Middle frontal gyrus (tissue), 1 donor: Measurements from ENCODE around the gene SNTB2.
A peak's percentile ranks its signal among the peaks of the same experiment; 100 is the strongest.
"Not testable (repeated sequence)": the region's sequence is repeated elsewhere in the genome, so short reads cannot be mapped to it uniquely, and the experiment has no call there.

Experiments used
- DNase-seq: peaks from one replicate; pipeline ENCODE4 v3.0.0-alpha.2; 2015; ENCODE audit warnings: low spot score; ENCODE audit errors: extremely low spot score

Gene SNTB2

DNA sequence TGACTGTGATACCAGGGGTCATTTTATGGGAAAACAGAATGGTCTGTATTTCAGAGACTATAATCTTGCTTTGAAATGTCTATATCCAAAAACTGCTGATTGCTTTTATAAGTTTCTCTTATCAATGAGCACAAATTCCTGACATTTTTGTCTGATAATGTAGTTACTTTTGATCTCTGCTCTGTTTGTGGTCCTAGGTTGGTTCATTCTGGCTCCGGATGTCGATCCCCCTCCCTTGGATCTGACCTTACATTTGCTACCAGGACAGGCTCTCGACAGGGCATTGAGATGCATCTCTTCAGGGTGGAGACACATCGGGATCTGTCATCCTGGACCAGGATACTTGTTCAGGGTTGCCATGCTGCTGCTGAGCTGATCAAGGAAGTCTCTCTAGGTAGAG is 96.9 kb downstream of the SNTB2 start:
- DNase-seq = no peak

DNA sequence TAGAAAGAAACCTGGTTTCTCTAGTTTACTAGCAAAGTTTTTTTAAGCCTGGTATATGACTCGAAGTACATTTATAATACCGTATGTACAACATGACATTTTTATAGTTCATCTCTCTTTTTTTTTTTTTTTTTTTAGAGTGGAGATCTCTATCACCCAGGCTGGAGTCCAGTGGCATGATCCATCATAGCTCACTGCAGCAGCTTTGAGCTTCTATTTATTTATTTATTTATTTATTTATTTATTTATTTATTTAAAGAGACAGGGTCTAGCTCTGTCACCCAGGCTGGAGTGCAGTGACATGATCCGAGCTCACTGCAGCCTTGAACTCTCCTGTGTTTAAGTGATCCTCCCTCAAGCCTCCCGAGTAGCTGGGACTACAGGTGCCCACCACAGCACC is 98.3 kb downstream of the SNTB2 start:
- no peak for DNase-seq

GRCh38 chr16:69286941-69287713 is 100.2 kb downstream of the SNTB2 start:
- DNase-seq = no peak

- not testable (repeated sequence) for DNase-seq
These were observed 104.7 kb downstream of the SNTB2 start for GRCh38 chr16:69291657-69292056.

- no peak for DNase-seq
These were observed 106.4 kb downstream of the SNTB2 start for GRCh38 chr16:69293401-69293800.

DNA sequence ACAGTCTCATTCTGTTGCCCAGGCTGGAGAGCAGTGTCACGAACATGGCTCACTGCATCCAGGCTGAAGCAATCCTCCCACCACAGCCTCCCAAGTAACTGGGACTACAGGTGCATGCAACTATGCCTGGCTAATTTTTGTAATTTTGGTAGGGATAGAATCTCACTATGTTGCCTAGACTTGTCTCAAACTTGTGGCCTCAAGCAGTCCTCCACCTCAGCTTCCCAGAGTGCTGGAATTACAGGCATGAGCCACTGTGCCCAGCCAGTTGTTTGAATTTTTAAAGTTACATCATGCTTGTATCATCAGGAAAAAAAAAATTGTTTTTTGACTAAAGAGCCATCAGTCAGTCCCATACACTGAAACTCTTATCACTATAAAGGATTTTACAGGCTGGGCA is 107.1 kb downstream of the SNTB2 start:
- DNase-seq = no peak

- DNase-seq = not testable (repeated sequence)
These were observed 109.8 kb downstream of the SNTB2 start for GRCh38 chr16:69296771-69297170.

DNA sequence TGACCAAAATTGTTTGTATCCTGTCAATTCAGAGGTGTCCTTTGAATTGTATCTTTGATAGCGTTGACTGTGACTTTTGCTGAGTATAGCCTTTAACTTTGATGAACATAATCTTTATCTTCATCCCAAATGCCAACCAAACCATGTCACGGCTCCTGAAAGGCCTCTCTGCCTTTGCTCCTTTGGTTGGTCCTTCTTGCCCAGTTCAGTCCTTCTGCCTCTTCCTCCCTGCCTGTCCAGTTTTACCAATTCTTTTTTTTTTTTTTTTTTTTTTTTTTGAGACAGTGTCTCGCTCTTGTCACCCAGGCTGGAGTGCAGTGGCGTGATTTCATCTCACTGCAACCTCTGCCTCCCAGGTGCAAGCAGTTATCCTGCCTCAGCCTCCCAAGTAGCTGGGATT is 111.3 kb downstream of the SNTB2 start:
- no peak for DNase-seq

- no peak for DNase-seq
These were observed 114.2 kb downstream of the SNTB2 start for GRCh38 chr16:69301187-69301586.

DNA sequence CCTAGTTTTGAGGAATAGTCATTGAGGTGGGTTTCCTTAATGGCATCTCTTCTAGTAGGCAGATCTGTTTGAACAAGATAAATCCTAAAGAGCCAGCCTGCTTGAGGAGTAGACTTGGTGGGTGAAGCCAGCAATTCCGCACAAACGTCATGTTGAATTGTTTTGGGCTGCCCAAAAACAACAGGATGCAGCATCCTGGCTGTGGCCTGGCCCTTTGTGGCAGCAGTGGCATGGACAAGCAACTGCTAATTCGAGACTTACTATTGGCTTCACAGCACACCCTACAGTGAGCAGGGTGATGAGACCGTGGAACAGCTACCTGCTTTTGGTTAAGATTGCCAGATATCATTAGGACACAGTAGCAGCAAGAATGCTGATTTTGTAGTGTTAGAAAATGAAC is 114.9 kb downstream of the SNTB2 start:
- DNase-seq = no peak

DNA sequence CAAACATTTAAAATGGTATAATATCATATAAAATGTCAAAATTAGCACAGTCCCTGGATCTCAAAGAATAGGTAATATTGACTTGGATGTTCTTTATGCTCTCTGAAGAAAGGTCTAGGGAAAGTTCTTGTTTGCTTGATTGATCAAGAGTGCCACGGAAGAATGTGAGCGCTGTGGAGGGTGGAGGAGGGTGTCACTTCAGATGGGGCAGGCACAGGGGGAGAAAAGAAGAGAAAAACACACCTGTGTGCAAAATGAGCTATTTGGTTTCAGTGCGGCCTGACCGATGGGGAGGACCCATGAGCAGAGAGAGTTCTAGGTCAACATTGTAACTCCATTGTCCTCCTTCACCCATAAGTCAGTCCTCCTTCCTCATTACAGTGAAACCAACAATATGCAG is 115.3 kb downstream of the SNTB2 start:
- DNase-seq = no peak

GRCh38 chr16:69306031-69306430 is 119.1 kb downstream of the SNTB2 start:
- DNase-seq = no peak

- DNase-seq = no peak
These were observed 120.1 kb downstream of the SNTB2 start for GRCh38 chr16:69307091-69307490.

DNA sequence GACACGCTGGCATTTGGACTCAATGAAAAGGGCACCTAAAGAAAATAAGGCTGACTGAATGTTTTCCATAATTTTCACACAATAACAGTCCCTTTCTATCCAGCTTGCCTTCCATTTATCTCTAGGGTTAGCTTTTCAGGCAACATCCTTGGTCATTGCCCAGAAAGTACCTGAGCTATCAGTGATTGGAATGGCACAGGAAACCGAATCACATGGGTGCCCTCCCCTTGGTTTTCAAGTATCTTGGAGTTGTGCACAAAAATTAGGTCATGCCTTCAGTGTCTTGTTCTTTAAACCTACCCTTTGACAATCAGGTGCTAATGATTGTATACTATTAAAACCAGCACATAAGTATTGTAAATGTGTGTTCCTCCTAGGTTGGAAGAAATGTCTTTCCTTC is 120.9 kb downstream of the SNTB2 start:
- DNase-seq = no peak

DNA sequence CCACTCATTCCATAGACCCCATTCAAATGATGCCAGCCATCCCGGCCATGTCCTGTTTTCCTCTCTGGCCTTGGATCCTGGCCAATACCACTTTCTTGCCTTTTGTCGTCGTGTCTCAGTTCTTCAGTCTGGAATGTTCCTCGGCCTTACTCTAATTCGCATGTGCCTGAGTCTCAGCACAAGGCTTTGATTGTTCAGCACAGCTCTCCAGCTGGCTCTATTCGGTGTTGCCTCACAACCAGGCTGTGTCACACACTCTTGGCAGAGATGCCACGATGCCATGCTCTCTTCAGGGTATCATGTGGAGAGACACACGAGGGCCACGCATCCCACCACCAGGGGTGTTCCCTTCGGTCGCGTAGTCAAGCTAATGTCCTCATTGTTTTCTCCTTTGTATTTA is 122.4 kb downstream of the SNTB2 start:
- DNase-seq = no peak

DNA sequence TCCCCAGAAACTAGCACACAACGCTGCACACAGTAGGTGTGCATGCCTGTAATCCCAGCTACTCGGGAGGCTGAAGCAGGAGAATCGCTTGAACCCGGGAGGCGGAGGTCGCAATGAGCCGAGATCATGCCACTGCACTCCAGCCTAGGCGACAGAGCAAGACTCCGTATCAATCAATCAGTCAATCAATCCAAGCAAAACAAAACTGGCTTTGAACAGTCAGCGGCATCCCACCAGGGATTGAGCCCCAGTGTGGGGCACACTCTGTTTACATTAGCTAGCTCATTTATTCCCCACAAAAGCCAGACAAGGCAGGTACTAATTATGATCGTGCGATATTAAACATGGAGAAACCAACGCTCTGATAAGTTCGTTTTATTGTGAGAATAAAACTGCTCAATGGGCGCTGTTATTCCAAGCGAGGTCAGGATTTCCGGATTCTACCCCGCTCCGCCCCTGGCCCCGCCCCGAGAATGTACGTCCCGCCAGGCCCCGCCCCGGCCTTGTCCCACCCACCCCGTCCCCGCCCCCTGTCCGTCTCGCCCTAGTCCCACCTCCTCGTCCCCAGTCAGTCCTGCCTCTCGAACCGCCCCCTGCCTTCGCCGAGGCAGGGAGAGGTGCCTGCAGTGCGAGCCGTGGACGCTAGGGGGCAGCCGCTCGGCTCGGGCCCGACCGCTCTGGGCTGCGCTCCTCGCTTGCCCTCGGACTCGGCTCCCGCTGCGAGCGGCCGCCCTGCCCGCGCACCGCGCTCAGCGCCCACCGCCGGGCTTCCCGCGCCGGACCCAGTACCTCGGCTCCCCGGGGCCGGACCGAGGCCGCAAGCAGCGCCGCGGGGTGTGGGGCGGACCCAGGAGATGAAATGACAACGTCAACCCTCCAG is 123.9 kb downstream of the SNTB2 start, which contains the start of gene VPS4A:
Gene VPS4A, plus strand, starts transcription at position 698 of the 880 bp plus-strand sequence. Its CDS starts 162 bp downstream, at position 860.
- peak; percentile 90 for DNase-seq

DNA sequence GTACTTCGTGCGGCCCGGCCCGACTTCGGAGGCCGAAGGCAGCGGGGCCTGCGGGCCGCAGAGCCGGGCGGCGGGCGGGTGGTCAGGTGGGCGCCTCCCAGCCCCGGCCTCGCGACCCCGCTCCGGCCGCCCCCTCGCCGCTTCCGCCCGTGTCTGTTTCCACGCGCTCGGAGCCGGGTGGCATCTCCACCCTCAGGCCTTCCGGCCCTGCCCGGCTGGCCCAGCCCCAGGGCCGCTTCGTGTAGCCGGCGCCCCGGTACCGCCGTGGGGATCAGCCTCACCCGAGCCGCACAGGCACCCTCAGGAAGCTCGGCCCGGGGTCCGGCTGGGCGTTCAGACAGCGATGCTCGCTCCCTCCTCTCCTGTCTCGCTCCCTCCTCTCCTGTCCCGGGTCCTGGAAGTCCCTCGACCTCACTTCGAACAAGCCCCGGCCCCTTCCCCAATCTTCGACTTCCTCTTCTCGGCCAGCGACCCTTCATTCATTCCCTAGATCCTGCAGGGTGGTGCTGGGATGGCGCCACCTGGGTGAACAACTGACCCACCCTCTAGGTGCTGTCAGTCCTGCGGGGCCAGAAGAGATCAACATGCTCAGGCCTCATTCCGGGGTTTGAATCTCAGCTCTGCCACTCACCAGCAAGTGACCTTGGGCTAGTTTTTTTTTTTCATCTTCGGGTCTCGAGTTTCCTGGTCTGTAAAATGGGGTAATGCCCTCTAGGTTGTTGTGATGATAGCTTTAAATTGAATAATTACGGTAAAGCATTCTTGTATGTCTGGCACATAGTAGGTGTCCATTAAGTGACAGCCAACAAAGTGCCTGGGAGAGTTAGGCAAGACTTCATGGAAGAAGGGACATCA is 124.8 kb downstream of the SNTB2 start:
- no peak for DNase-seq

DNA sequence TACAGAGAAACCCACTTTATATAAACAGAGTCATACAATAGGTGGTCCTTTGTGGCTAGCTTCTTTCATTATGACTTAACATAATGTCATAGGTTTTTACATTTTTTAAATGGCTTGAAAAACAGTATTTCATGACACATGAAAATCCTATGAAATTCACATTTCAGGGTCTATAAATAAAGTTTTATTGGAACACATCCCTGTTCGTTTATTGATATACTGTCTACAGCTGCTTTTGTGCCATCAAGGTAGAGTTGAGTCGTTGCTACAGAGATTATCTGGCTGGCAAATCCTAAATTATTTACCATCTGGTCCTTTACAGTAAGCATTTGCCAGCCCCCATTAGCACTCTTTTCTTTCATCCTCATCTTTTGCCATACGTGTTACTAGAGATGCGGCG is 126.5 kb downstream of the SNTB2 start:
- no peak for DNase-seq

- DNase-seq = no peak
These were observed 127.6 kb downstream of the SNTB2 start for GRCh38 chr16:69314534-69314933.

- no peak for DNase-seq
These were observed 128.7 kb downstream of the SNTB2 start for GRCh38 chr16:69315486-69316311.

DNA sequence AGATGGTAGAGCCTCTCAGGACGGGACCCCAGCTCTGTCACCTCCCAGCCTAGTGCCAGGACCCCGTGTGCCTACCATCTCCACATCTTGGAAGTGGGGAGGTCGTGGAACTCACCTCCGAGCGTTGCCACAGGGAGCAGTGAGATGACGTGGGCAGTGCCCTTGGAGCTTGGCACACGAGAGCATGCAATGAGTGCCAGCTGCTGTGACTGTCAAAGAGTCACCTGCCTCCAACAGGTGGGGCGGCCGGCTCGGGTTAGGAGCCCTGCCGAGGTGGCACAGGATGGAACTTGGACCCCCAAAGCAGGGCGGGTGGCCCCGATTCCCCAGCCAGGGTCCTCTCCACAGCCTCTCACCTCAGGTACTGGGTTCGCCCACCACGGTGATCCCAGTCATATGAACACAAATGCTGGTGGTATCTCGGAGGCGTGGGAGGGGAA is 129.7 kb downstream of the SNTB2 start:
- no peak for DNase-seq
